HEK293 (cell line): ENCODE measurements around the gene ADK.

Experiments
- CTCF ChIA-PET: fragments of 350-600 bp; formaldehyde crosslinking; extraction: SDS; loops from one replicate; lab custom pipeline; 2021; ENCODE audit warnings: antibody characterized with exemption; lab: Yijun Ruan, JAX
- POLR2A ChIA-PET: fragments of 300-600 bp; formaldehyde crosslinking; extraction: SDS; loops from one replicate; lab custom pipeline; 2020; ENCODE audit warnings: antibody characterized with exemption, inconsistent platforms; lab: Yijun Ruan, JAX
- H3K27ac ChIP-seq: fragments of 200-500 bp; sonication (Bioruptor generic); 2 replicates; pipeline ENCODE4 v1.5.1; 2014; ENCODE audit warnings: low read depth, low read length, control low read depth, inconsistent platforms; ENCODE audit errors: extremely low read depth
- H3K36me3 ChIP-seq, 2 experiments: fragments of 200-500 bp in 1 of 2; sonication (Bioruptor generic) in 1 of 2; 1 replicate in 1 of 2; 2 replicates in 1 of 2; pipeline ENCODE4 v1.5.1; 2014 to 2017; ENCODE audit warnings: inconsistent platforms in 2 of 2, low read length in 2 of 2; ENCODE audit not compliant: control insufficient read depth in 2 of 2, insufficient read depth in 1 of 2
- H3K4me1 ChIP-seq: fragments of 200-500 bp; sonication (Bioruptor generic); 2 replicates; pipeline ENCODE4 v1.5.1; 2014; ENCODE audit warnings: mild to moderate bottlenecking, low read length, inconsistent platforms; ENCODE audit not compliant: control insufficient read depth, insufficient read depth
- H3K4me3 ChIP-seq: 2 replicates; pipeline ENCODE4 v1.5.1; 2011; ENCODE audit warnings: low read depth, mild to moderate bottlenecking, control low read depth, low read length, moderate library complexity
- H3K9me3 ChIP-seq: fragments of 200-500 bp; sonication (Bioruptor generic); 2 replicates; pipeline ENCODE4 v1.5.1; 2014; ENCODE audit warnings: low read depth, low read length, inconsistent platforms; ENCODE audit not compliant: control insufficient read depth, insufficient read depth
- AEBP2 ChIP-seq: fragments of 450-650 bp; formaldehyde crosslinking; IDR thresholded peaks from 2 replicates; pipeline ENCODE4 v1.5.1; 2016; ENCODE audit warnings: missing biosample characterization, missing genetic modification characterization, borderline replicate concordance
- ATF2 ChIP-seq: fragments of 450-650 bp; formaldehyde crosslinking; IDR thresholded peaks from 2 replicates; pipeline ENCODE4 v1.5.1; 2016; ENCODE audit warnings: missing biosample characterization, missing genetic modification characterization, low read depth
- BCL6B ChIP-seq: fragments of 450-650 bp; formaldehyde crosslinking; IDR thresholded peaks from 2 replicates; pipeline ENCODE4 v1.5.1; 2017; ENCODE audit warnings: missing biosample characterization, missing genetic modification characterization
- FEZF1 ChIP-seq: fragments of 450-650 bp; formaldehyde crosslinking; IDR thresholded peaks from 2 replicates; pipeline ENCODE4 v1.5.1; 2016; ENCODE audit warnings: missing biosample characterization, missing genetic modification characterization
- GLI2 ChIP-seq: fragments of 450-650 bp; formaldehyde crosslinking; IDR thresholded peaks from 2 replicates; pipeline ENCODE4; 2017; ENCODE audit warnings: missing biosample characterization, missing genetic modification characterization, low read depth, borderline replicate concordance
- IKZF3 ChIP-seq: fragments of 450-650 bp; IDR thresholded peaks from 2 replicates; pipeline ENCODE4 v1.5.0; 2018; ENCODE audit warnings: missing biosample characterization, mild to moderate bottlenecking, missing genetic modification characterization, moderate library complexity
- OSR2 ChIP-seq: fragments of 450-650 bp; formaldehyde crosslinking; IDR thresholded peaks from 2 replicates; pipeline ENCODE4 v1.5.1; 2016; ENCODE audit warnings: missing biosample characterization, missing genetic modification characterization
- PATZ1 ChIP-seq: fragments of 450-650 bp; formaldehyde crosslinking; IDR thresholded peaks from 2 replicates; pipeline ENCODE4 v1.5.1; 2016; ENCODE audit warnings: missing biosample characterization, missing genetic modification characterization
- SCRT2 ChIP-seq: fragments of 450-650 bp; formaldehyde crosslinking; IDR thresholded peaks from 2 replicates; pipeline ENCODE4 v1.5.1; 2016; ENCODE audit warnings: missing biosample characterization, missing genetic modification characterization
- SP3 ChIP-seq: fragments of 450-650 bp; formaldehyde crosslinking; IDR thresholded peaks from 2 replicates; pipeline ENCODE4 v1.5.1; 2016; ENCODE audit warnings: missing biosample characterization, missing genetic modification characterization
- SP7 ChIP-seq: fragments of 450-650 bp; formaldehyde crosslinking; IDR thresholded peaks from 2 replicates; pipeline ENCODE4 v1.5.1; 2016; ENCODE audit warnings: missing biosample characterization, missing genetic modification characterization
- TRIM28 ChIP-seq: IDR thresholded peaks from 2 replicates; pipeline ENCODE4 v1.6.1; 2011; ENCODE audit warnings: low read length, control low read depth, borderline replicate concordance
- ZBTB44 ChIP-seq: fragments of 450-650 bp; IDR thresholded peaks from 2 replicates; pipeline ENCODE4 v1.5.1; 2018; ENCODE audit warnings: missing biosample characterization, mild to moderate bottlenecking, missing genetic modification characterization
- ZEB2 ChIP-seq: fragments of 450-650 bp; formaldehyde crosslinking; IDR thresholded peaks from 2 replicates; pipeline ENCODE4 v1.5.1; 2016; ENCODE audit warnings: missing biosample characterization, missing genetic modification characterization
- ZNF138 ChIP-seq: fragments of 450-650 bp; formaldehyde crosslinking; IDR thresholded peaks from 2 replicates; pipeline ENCODE4 v1.5.1; 2016; ENCODE audit warnings: missing biosample characterization, missing genetic modification characterization, borderline replicate concordance
- ZNF202 ChIP-seq: fragments of 450-650 bp; formaldehyde crosslinking; IDR thresholded peaks from 2 replicates; pipeline ENCODE4 v1.5.1; 2016; ENCODE audit warnings: missing biosample characterization, missing genetic modification characterization, borderline replicate concordance
- ZNF24 ChIP-seq: fragments of 450-650 bp; formaldehyde crosslinking; IDR thresholded peaks from 2 replicates; pipeline ENCODE4 v1.5.1; 2016; ENCODE audit warnings: missing biosample characterization, missing genetic modification characterization
- ZNF311 ChIP-seq: fragments of 450-650 bp; formaldehyde crosslinking; IDR thresholded peaks from 2 replicates; pipeline ENCODE4 v1.5.1; 2017; ENCODE audit warnings: missing biosample characterization, missing genetic modification characterization, borderline replicate concordance
- ZNF341 ChIP-seq: fragments of 450-650 bp; formaldehyde crosslinking; IDR thresholded peaks from 2 replicates; pipeline ENCODE4; 2016; ENCODE audit warnings: low read depth, missing biosample characterization, missing genetic modification characterization
- ZNF521 ChIP-seq: fragments of 450-650 bp; formaldehyde crosslinking; IDR thresholded peaks from 2 replicates; pipeline ENCODE4 v1.5.1; 2017; ENCODE audit warnings: missing biosample characterization, mild to moderate bottlenecking, missing genetic modification characterization
- ZNF549 ChIP-seq: fragments of 450-650 bp; IDR thresholded peaks from 2 replicates; pipeline ENCODE4 v1.5.1; 2018; ENCODE audit warnings: missing biosample characterization, missing genetic modification characterization, mild to moderate bottlenecking, inconsistent platforms, moderate library complexity
- ZNF555 ChIP-seq: fragments of 450-650 bp; formaldehyde crosslinking; conservative IDR thresholded peaks from 2 replicates; pipeline ENCODE4 v1.5.1; 2017; ENCODE audit warnings: missing biosample characterization, mild to moderate bottlenecking, missing genetic modification characterization, inconsistent platforms
- ZNF558 ChIP-seq: fragments of 450-650 bp; formaldehyde crosslinking; IDR thresholded peaks from 2 replicates; pipeline ENCODE4 v1.5.1; 2016; ENCODE audit warnings: missing biosample characterization, missing genetic modification characterization
- ZNF639 ChIP-seq: fragments of 450-650 bp; formaldehyde crosslinking; IDR thresholded peaks from 2 replicates; pipeline ENCODE4 v1.5.1; 2016; ENCODE audit warnings: missing biosample characterization, missing genetic modification characterization
- ZNF660 ChIP-seq: fragments of 450-650 bp; IDR thresholded peaks from 2 replicates; pipeline ENCODE4 v1.5.1; 2018; ENCODE audit warnings: missing biosample characterization, mild to moderate bottlenecking, missing genetic modification characterization
- ZNF768 ChIP-seq: fragments of 450-650 bp; formaldehyde crosslinking; IDR thresholded peaks from 2 replicates; pipeline ENCODE4 v1.5.1; 2018; ENCODE audit warnings: missing biosample characterization, mild to moderate bottlenecking, missing genetic modification characterization
- ZNF843 ChIP-seq: fragments of 450-650 bp; formaldehyde crosslinking; IDR thresholded peaks from 2 replicates; pipeline ENCODE4 v1.5.1; 2016; ENCODE audit warnings: missing biosample characterization, missing genetic modification characterization
- ZXDB ChIP-seq: fragments of 450-650 bp; formaldehyde crosslinking; IDR thresholded peaks from 2 replicates; pipeline ENCODE4 v1.5.1; 2016; ENCODE audit warnings: missing biosample characterization, missing genetic modification characterization

Gene ADK

GRCh38 chr10:74683621-74684364 is 532.8 kb downstream of the ADK start:
- peak overlapping the region; percentile 13; the same call in 1 of the 2 replicates for H3K27ac ChIP-seq
- H3K36me3 ChIP-seq, result no peaks in the 10 kb centered on the region
- ChIA-PET CTCF (no interaction called here), POLR2A (no interaction called here)
- H3K4me1 ChIP-seq, result 0 out of 2 replicates have a peak, but pooled peaks cover 3% of the 10 kb centered on the region
- H3K4me3 ChIP-seq, result no peak overlapping the region
- H3K9me3 ChIP-seq, result no peaks in the 10 kb centered on the region
- TF ChIP-seq ZNF555, result no peak
- TF ChIP-seq TRIM28, result 0 out of 2 replicates have a peak, but pooled peaks have one; percentile 35
- TF ChIP-seq IKZF3 (tag by site-specific recombination), result peak; percentile 85
- peak; percentile 54 for TF ChIP-seq ZNF341
- TF ChIP-seq ZNF138 (tag by site-specific recombination), result no peak
- TF ChIP-seq ZNF521 (tag by site-specific recombination), result no peak
- TF ChIP-seq BCL6B (tag by site-specific recombination), result peak; percentile 97
- TF ChIP-seq ZNF768 (tag by site-specific recombination), result no peak
- 0 out of 2 replicates have a peak, but pooled peaks have one; percentile 14 for TF ChIP-seq GLI2 (tag by site-specific recombination)
- TF ChIP-seq SCRT2 (tag by site-specific recombination), result no peak
- TF ChIP-seq FEZF1 (tag by site-specific recombination), result peak; percentile 68
- no peak for TF ChIP-seq SP3 (tag by site-specific recombination)
- no peak for TF ChIP-seq ZNF639 (tag by site-specific recombination)
- no peak for TF ChIP-seq ATF2 (tag by site-specific recombination)
- peak; percentile 71; the same call in 1 of the 2 replicates for TF ChIP-seq ZNF843 (tag by site-specific recombination)
- TF ChIP-seq OSR2 (tag by site-specific recombination), result peak; percentile 87
- TF ChIP-seq SP7 (tag by site-specific recombination), result peak; percentile 64
- no peak for TF ChIP-seq ZNF311 (tag by site-specific recombination)
- 0 out of 2 replicates have a peak, but pooled peaks have one; percentile 13 for TF ChIP-seq ZBTB44
- peak; percentile 63; the same call in 1 of the 2 replicates for TF ChIP-seq ZXDB (tag by site-specific recombination)
- no peak for TF ChIP-seq AEBP2 (tag by site-specific recombination)
- TF ChIP-seq ZNF549 (tag by site-specific recombination), result no peak
- no peak for TF ChIP-seq PATZ1 (tag by site-specific recombination)
- TF ChIP-seq ZNF202, result no peak
- TF ChIP-seq ZNF660 (tag by site-specific recombination), result no peak
- TF ChIP-seq ZEB2 (tag by site-specific recombination), result 0 out of 2 replicates have a peak, but pooled peaks have one; percentile 18
- TF ChIP-seq ZNF24 (tag by site-specific recombination), result no peak
- 0 out of 2 replicates have a peak, but pooled peaks have one; percentile 17 for TF ChIP-seq ZNF558 (tag by site-specific recombination)
